ENCODE data around the gene PTPN7.

- no peak for TF ChIP-seq EZH2 (IDR thresholded peaks at IDR 0.05)
- TF ChIP-seq CTCF (IDR thresholded peaks at IDR 0.05) = no peak
- no peak for TF ChIP-seq EZH2phosphoT487 (IDR thresholded peaks at IDR 0.05)
These were observed 21.2 kb upstream of the PTPN7 start for GRCh38 chr1:202181586-202181985.

All from neural progenitor cell (in vitro differentiated cells).